ENCODE results near the gene NEMP1.
"Not testable (repeated sequence)": the region's sequence is repeated elsewhere in the genome, so short reads cannot be mapped to it uniquely, and the experiment has no call there.

The NEMP1 gene

GRCh38 chr12:57072661-57073060 is 5.9 kb downstream of the NEMP1 start:
- DNase-seq (ENCODE audit: low read depth, low spot score), result no peak
- H3K4me3 ChIP-seq (ENCODE audit: low read length), result no peak overlapping the region

- peak; percentile 77 for DNase-seq (ENCODE audit: low read depth, low spot score)
- H3K4me3 ChIP-seq (ENCODE audit: low read length), result no peak overlapping the region
These were observed 9.1 kb downstream of the NEMP1 start for GRCh38 chr12:57069523-57069922.

DNA sequence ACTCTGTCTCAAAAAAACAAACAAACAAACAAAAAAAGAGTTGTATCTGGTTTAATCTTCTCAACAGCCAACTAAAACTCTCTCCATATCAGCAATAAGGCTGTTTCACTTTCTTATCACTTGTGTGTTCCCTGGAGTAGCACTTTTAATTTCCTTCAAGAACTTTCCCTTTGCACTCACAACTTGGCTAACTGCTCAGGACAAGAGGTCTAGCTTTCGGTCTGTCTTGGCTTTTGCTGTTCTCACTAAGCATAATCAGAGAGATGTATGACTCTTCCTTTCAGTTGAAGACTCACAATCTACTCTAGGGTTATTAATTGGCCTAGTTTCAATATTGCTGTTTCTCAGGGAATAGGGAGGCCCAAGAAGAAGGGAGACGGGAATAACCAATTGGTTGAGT is 12.3 kb downstream of the NEMP1 start:
- no peak for DNase-seq (ENCODE audit: low read depth, low spot score)
- no peak overlapping the region for H3K4me3 ChIP-seq (ENCODE audit: low read length)

DNA sequence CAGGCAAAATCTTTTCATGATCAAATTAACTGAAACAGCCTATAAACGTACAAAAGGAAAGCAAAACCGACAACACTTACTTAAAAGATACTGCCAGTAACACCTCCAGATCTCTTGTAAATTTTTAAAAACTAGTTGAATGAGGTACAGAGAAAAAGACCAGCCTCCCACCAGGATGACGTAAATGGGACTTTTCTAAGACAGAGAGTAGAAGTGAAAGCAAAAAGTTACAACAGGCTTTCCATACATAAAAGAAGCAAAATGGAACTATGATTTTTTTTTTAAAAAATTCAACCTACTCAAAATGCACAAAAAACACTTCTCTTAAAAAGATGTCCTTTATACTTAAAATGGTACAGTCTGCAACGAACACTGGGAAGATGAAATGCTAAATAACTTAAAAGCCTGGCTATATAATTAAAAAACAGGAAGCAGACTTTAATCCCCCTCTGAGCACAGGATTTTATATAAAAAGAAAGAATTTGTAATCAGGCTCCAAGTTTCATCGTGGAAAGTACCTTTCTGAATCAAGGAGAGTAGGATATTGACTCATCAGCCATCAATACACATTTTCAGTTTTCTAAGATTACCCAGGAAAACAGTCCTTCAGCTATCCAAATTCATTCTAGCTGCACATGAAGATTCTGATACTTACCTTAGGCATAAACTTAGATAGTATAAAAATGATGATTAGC is 14.5 kb downstream of the NEMP1 start:
- no peak overlapping the region for H3K4me3 ChIP-seq (ENCODE audit: low read length)
- DNase-seq (ENCODE audit: low read depth, low spot score), result no peak

DNA sequence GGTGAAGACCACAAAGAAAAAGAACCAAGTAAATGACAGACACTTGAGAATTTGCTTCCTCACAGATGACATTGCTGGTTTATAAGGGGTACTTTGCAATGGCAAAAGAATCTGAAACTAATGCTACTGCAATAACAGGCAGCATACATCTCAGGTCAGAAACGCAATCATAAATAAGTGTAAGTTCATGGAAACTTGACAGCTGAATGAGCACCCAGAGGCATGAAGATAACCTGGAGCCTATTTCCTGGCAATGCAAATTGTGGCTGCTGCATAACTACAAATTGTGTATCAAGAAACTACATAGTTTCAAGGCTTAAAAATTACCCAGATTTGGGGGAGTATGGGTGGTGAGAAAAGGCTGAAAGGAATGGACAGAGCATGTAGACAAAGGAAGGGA is 20.1 kb downstream of the NEMP1 start:
- no peak for DNase-seq (ENCODE audit: low read depth, low spot score)
- H3K4me3 ChIP-seq (ENCODE audit: low read length), result no peak overlapping the region

DNA sequence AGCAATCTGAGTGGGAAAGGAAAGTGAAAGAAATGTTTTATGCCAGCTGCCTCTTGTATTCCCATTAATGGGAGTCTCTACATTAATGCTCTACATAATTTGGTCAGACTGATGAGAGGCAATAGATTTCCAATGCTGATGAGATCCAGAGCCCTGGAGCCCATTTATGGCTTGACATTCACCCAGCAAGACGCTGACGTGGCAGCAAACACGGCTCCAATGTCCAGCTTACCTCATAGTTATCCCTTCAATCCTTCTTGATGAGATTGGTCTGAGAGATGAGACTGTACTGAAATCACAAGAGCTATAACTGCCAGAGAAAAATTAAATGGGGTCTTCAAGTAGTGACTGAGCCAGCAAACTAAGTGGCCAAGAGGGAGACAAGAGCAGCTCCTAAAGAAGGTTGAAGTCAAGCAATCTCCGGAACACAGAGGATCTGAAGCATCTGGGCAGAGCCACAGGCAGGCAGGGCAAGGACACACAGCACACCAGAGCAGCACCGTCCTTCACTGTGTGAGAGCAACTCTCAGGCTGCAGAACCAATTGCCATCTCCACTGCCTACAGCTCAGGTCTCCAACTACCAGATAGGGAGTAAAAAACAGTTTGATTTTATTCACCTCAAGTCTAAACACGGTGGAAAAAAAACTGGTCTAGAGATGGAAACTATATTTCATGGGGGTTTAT is 21.4 kb downstream of the NEMP1 start:
- H3K4me3 ChIP-seq (ENCODE audit: low read length), result no peak overlapping the region
- no peak for DNase-seq (ENCODE audit: low read depth, low spot score)

- H3K4me3 ChIP-seq (ENCODE audit: low read length), result no peak overlapping the region
- DNase-seq (ENCODE audit: low read depth, low spot score), result no peak
These were observed 22.8 kb downstream of the NEMP1 start for GRCh38 chr12:57055824-57056223.

- not testable (repeated sequence) for DNase-seq (ENCODE audit: low read depth, low spot score); H3K4me3 ChIP-seq (ENCODE audit: low read length)
These were observed 24.7 kb downstream of the NEMP1 start for GRCh38 chr12:57053901-57054300.

GRCh38 chr12:57053146-57053545 is 25.4 kb downstream of the NEMP1 start:
- not testable (repeated sequence) for DNase-seq (ENCODE audit: low read depth, low spot score); H3K4me3 ChIP-seq (ENCODE audit: low read length)

DNA sequence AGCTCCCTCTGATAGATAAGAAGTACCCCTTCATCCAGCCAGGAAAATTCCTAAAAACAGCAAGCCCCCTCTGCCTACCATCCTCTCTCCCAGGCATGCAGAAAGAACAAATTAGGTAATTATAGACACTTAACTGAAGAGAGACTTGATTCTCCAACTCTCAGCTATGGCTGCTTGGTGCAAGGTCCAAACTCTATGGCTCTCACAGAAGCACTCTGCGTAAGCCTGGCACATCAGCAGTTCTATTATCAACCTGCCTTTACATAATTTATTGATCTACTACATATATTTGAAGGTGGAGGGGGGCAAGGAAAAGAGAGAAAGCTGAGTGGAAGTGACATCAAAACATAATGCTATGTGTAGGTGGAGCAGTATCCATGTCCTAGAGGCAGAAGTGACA is 27.6 kb downstream of the NEMP1 start:
- DNase-seq (ENCODE audit: low read depth, low spot score), result no peak
- H3K4me3 ChIP-seq (ENCODE audit: low read length), result no peak overlapping the region

- H3K4me3 ChIP-seq (ENCODE audit: low read length), result no peak within 1 kb of the TSS
- DNase-seq (ENCODE audit: low read depth, low spot score), result no peak
These were observed 28.7 kb downstream of the NEMP1 start, which contains the start of gene MYO1A for GRCh38 chr12:57049890-57050289. Gene MYO1A, minus strand, starts transcription at chr12:57050129. Its CDS starts 1,806 bp downstream, at chr12:57048323.

DNA sequence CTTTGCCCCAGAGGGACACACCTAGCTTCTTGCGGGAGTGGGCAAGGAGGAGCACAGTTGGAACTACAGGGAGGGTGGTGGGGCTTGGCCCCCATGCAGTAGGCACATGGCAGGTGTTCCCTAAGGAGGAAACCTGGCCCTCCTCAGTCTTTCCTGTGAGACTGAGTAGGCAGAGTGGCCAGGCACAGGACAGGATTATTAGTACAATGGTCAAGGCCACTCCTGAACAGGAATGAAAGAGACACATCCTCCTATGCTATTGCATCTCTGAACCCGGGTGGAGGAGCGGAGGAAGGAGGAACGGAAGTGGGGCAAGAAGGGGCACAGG is 29.5 kb downstream of the NEMP1 start:
- DNase-seq (ENCODE audit: low read depth, low spot score), result no peak

GRCh38 chr12:57048423-57049118 is 30.0 kb downstream of the NEMP1 start:
- peak overlapping the region; percentile 42 for H3K4me3 ChIP-seq (ENCODE audit: low read length)

More for the DNA sequence above, 29.5 kb downstream of the NEMP1 start:
- H3K4me3 ChIP-seq (ENCODE audit: low read length), result no peak overlapping the region

GRCh38 chr12:57047981-57048380 is 30.6 kb downstream of the NEMP1 start:
- DNase-seq (ENCODE audit: low read depth, low spot score), result no peak
- H3K4me3 ChIP-seq (ENCODE audit: low read length), result peak overlapping the region; percentile 42

More at GRCh38 chr12:57048423-57049118, 30.0 kb downstream of the NEMP1 start:
- peak; percentile 66 for DNase-seq (ENCODE audit: low read depth, low spot score)

DNA sequence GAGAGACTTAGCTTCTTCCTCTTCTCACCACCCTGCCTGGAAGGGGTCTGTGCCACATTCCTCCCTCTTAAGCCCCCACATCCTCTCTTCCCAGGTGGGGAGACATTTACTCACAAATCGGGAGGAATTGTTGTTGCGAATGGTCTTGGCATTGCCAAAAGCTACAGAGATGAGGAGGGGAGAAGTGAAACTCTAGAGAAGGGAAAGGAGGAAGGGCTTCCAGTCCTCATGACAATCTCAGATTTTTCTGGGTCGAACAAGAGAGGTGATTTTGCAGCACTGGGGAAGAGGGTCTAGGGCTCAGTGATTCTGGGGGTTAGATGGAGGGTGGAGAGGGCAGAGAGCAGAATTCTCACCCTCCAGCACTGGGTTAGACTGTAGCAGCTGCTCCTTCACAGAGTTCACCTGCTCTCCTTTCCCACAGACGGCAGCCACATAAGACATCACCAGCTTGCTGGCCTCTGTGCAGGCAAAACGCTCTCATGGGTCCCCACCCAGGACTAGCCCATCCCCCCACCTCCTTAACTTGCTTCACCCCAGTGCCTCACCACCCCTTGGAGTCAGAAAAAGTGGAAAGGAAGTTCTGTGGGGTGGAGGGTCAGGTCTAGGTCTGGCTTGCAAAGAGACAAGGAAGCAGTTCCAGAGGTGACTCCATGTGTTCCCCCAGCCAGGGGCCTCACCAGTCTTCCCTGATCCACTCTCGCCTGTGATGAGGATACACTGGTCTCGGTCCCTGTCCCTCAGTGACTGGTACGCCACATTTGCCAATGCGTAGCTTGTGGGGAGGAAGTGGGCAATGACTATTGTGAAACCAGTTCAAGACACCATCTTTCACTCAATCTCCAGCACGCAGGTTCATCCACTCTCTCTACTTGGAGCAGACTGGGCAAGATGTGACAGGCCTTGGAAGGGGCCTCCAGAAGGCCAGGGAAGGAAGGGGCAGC is 31.4 kb downstream of the NEMP1 start:
- H3K4me3 ChIP-seq (ENCODE audit: low read length), result peak overlapping the region; percentile 42
- peak; percentile 92 for DNase-seq (ENCODE audit: low read depth, low spot score)

DNA sequence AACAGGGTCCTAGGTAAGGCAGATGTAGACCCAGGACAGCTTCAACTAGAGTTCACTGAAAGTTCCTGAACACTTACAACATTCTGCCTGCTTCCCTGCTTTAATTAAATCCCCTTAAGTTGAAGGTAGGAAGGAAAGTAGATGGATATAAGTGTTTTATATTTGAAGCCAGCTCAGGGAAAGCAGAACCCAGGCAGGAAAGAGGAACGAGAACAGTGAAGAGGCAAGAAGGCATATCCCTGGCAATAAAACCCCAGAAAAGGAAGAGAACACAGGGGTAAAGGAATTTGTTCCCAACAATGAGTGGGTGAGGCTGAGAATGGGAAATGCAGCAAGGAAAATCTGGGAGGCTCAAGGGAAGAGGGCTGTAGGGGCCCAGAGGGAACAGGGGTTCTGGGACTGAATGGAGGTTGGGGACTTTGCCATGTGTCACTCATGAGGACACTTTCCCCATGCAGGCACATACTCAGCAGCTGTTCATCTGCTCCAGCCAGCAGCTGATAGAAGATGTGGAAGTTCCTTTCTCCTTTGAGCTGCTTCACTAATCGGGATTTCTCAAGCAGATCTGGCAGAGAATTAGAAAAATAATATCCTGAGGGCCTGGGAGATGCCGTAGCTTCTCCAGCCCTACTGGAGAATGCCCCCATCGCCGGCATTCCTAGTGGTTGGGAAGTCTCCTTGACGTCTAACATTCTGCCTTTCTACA is 32.4 kb downstream of the NEMP1 start:
- H3K4me3 ChIP-seq (ENCODE audit: low read length), result no peak overlapping the region
- DNase-seq (ENCODE audit: low read depth, low spot score), result no peak

DNA sequence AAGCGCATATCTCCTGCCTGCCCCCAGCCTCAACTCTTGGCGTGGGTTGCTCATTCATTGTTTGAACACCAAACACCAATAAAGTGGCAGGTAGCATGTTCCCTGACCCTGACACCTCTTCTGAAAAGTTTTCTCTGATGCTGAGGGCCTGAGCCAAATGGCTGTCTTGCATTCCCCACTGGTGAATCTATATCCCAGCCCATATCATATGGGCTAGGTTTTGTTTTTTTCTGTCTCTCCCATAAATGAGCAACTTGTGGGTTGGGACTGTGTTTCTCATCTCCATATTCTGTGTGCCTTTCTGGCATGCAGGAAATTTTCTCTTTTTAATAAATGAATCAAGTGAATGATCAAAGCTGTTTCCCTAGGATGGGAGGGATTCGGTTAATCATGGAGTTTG is 33.7 kb downstream of the NEMP1 start:
- DNase-seq (ENCODE audit: low read depth, low spot score), result no peak
- H3K4me3 ChIP-seq (ENCODE audit: low read length), result no peak overlapping the region

DNA sequence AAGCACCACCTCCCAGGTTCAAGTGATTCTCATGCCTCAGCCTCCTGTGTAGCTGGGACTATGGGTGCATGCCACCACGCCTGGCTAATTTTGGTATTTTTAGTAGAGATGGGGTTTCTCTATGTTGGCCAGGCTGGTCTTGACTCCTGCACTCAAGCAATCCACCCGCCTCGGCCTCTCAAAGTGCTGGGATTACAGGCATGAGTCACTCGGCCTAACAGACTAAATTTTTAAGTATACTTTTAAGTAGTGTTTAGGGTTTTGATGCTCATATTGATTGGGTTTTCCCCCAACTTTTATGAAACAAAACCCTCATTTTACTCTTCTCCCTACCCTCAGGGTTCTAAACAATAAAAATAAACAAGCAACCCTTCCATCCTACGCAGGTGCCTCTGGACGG is 34.1 kb downstream of the NEMP1 start:
- no peak overlapping the region for H3K4me3 ChIP-seq (ENCODE audit: low read length)
- no peak for DNase-seq (ENCODE audit: low read depth, low spot score)

- DNase-seq (ENCODE audit: low read depth, low spot score), result no peak
- no peak overlapping the region for H3K4me3 ChIP-seq (ENCODE audit: low read length)
These were observed 35.9 kb downstream of the NEMP1 start for GRCh38 chr12:57042695-57043094.

Measured in Jurkat, Clone E6-1 (cell line).